ENCODE data around the gene KCNK13.

KCNK13 gene

DNA sequence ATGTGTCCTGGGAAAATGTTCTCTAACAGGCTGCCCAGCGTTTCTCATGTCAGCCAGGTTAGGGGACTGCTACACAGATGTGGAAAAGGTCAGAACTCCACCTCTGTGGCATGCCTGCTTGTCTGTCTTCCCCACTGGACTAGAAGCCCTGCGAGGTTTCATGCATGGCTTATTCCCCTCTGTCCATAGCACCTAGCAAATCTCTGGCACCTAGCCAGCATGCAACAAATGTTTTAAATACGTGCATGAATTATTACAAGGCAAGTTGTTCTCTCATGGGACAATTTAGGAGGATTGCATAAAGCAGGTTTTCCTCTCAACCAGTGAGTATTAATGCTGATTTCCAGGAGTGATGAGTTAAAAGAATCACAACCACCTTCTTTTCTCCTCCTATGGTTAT is 21.4 kb upstream of the KCNK13 start:
- Histone ChIP-seq H3K4me2 (ENCODE audit: insufficient read depth, low read length) (no peak overlapping the region), H3K4me3 (ENCODE audit: low read depth in 1 of 2, low read length in 2 of 2) (no peak overlapping the region), H3K36me3 (ENCODE audit: insufficient read depth, low read length) (peaks cover 91% of the 10 kb centered on the region), H4K20me1 (ENCODE audit: insufficient read depth, low read length) (no peaks in the 10 kb centered on the region), H3K79me2 (ENCODE audit: insufficient read depth, low read length) (no peaks in the 10 kb centered on the region), H3K27me3 (ENCODE audit: insufficient read depth, low read length, poor library complexity) (no peaks in the 10 kb centered on the region), H3K9me3 (ENCODE audit: insufficient read depth, low read length, severe bottlenecking) (no peaks in the 10 kb centered on the region), H2AFZ (ENCODE audit: low read depth, low read length) (no peak overlapping the region), H3K9ac (ENCODE audit: low read depth, low read length) (no peak overlapping the region), H3K27ac (ENCODE audit: low read length) (no peak overlapping the region), H3K4me1 (ENCODE audit: insufficient read depth, low read length) (no peaks in the 10 kb centered on the region)
- ATAC-seq (ENCODE audit: insufficient read depth, low read depth) (no peak), DNase-seq (no peak)
- TF ChIP-seq EZH2 (IDR thresholded peaks at IDR 0.05; ENCODE audit: borderline replicate concordance, low read depth, low read length, severe bottlenecking), result no peak
- TF ChIP-seq, protein P1, sequence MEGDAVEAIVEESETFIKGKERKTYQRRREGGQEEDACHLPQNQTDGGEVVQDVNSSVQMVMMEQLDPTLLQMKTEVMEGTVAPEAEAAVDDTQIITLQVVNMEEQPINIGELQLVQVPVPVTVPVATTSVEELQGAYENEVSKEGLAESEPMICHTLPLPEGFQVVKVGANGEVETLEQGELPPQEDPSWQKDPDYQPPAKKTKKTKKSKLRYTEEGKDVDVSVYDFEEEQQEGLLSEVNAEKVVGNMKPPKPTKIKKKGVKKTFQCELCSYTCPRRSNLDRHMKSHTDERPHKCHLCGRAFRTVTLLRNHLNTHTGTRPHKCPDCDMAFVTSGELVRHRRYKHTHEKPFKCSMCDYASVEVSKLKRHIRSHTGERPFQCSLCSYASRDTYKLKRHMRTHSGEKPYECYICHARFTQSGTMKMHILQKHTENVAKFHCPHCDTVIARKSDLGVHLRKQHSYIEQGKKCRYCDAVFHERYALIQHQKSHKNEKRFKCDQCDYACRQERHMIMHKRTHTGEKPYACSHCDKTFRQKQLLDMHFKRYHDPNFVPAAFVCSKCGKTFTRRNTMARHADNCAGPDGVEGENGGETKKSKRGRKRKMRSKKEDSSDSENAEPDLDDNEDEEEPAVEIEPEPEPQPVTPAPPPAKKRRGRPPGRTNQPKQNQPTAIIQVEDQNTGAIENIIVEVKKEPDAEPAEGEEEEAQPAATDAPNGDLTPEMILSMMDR (IDR thresholded peaks at IDR 0.05; ENCODE audit: borderline replicate concordance, extremely low read depth, low read length, poor library complexity, severe bottlenecking), result no peak

DNA sequence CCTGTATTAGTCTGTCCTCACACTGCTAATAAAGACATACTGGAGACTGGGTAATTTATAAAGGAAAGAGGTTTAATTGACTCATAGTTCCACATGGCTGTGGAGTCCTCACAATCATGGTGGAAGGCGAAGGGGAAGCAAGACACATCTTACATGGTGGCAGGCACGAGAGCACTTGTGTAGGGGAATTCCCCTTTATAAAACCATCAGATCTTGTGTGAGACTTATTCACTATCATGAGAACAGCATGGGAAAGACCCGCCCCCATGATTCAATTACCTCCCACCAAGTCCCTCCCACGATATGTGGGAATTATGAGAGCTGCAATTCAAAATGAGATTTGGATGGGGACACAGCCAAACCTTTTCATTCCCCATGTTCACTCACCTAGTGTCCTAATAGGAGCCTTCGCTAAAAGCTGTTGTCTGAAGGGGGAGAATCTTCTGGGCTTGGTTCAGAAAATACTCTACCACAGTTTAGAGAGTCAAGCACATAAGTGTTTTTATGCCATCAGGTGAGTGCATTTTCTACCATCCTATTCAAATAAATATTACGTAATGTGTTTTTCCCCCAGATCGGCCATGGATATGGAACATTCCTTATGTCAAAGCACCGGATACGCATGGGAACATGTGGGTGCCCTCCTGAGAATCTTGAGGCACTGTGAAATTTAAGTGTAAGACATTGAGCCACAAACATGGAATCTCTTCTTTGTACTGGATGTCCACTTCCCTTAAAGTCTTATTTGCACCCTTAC is 19.1 kb upstream of the KCNK13 start:
- H3K4me1 ChIP-seq (ENCODE audit: insufficient read depth, low read length), result no peaks in the 10 kb centered on the region
- no peak overlapping the region for H3K9ac ChIP-seq (ENCODE audit: low read depth, low read length)
- no peak overlapping the region for H3K4me3 ChIP-seq (ENCODE audit: low read depth in 1 of 2, low read length in 2 of 2)
- no peak overlapping the region for H2AFZ ChIP-seq (ENCODE audit: low read depth, low read length)
- H3K4me2 ChIP-seq (ENCODE audit: insufficient read depth, low read length), result no peak overlapping the region
- TF ChIP-seq, protein P1 (IDR thresholded peaks at IDR 0.05; ENCODE audit: borderline replicate concordance, extremely low read depth, low read length, poor library complexity, severe bottlenecking), result no peak
- no peak for TF ChIP-seq EZH2 (IDR thresholded peaks at IDR 0.05; ENCODE audit: borderline replicate concordance, low read depth, low read length, severe bottlenecking)
- no peak overlapping the region for H3K27ac ChIP-seq (ENCODE audit: low read length)
- DNase-seq (no peak), ATAC-seq (ENCODE audit: insufficient read depth, low read depth) (no peak)
- H4K20me1 ChIP-seq (ENCODE audit: insufficient read depth, low read length), result no peaks in the 10 kb centered on the region
- H3K36me3 ChIP-seq (ENCODE audit: insufficient read depth, low read length), result peaks cover 69% of the 10 kb centered on the region
- H3K79me2 ChIP-seq (ENCODE audit: insufficient read depth, low read length), result no peaks in the 10 kb centered on the region
- no peaks in the 10 kb centered on the region for H3K9me3 ChIP-seq (ENCODE audit: insufficient read depth, low read length, severe bottlenecking)
- no peaks in the 10 kb centered on the region for H3K27me3 ChIP-seq (ENCODE audit: insufficient read depth, low read length, poor library complexity)

DNA sequence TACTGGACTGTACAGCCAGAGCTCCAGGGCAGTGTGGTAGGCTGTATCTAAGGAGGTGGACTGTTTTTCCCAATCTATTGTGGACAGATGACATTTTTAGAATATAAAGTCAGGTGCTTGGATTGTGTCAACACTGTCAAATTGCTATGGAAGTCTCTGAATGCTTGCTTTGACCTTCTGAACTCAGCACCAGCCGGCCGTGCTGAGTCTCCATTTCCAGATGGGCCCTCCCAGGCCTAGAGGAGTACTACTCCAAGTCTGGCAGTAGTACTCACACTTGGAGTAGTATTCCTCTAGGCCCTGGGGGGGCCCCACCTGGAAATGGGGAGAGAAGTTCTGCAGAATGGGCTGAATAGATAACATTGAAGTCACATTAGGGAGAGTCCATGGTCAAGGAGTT is 16.2 kb upstream of the KCNK13 start:
- Histone ChIP-seq H4K20me1 (ENCODE audit: insufficient read depth, low read length) (no peaks in the 10 kb centered on the region), H3K36me3 (ENCODE audit: insufficient read depth, low read length) (peaks cover 46% of the 10 kb centered on the region), H3K27ac (ENCODE audit: low read length) (no peak overlapping the region), H3K4me2 (ENCODE audit: insufficient read depth, low read length) (no peak overlapping the region), H2AFZ (ENCODE audit: low read depth, low read length) (no peak overlapping the region), H3K4me1 (ENCODE audit: insufficient read depth, low read length) (no peaks in the 10 kb centered on the region), H3K9me3 (ENCODE audit: insufficient read depth, low read length, severe bottlenecking) (no peaks in the 10 kb centered on the region), H3K4me3 (ENCODE audit: low read depth in 1 of 2, low read length in 2 of 2) (no peak overlapping the region), H3K27me3 (ENCODE audit: insufficient read depth, low read length, poor library complexity) (no peaks in the 10 kb centered on the region), H3K79me2 (ENCODE audit: insufficient read depth, low read length) (no peaks in the 10 kb centered on the region), H3K9ac (ENCODE audit: low read depth, low read length) (no peak overlapping the region)
- no peak for ATAC-seq (ENCODE audit: insufficient read depth, low read depth)
- no peak for TF ChIP-seq EZH2 (IDR thresholded peaks at IDR 0.05; ENCODE audit: borderline replicate concordance, low read depth, low read length, severe bottlenecking)
- TF ChIP-seq, protein P1 (IDR thresholded peaks at IDR 0.05; ENCODE audit: borderline replicate concordance, extremely low read depth, low read length, poor library complexity, severe bottlenecking), result no peak
- no peak for DNase-seq

All from DND-41 (cell line).